Suprapubic skin (tissue), 4 donors: ENCODE results near the gene TRUB1. TPM values are rescaled to one million over a fixed set of nuclear protein-coding genes. Genes with fewer than 3 reads are reported as not detected.

Experiments used
- DNase-seq, 2 donors: peaks; one replicate each; pipeline ENCODE4 v3.0.0-alpha.2; 2019; ENCODE audit warnings: low spot score in 2 of 2
- H3K27ac ChIP-seq: fragments of 200-600 bp; sonication (generic); one replicate; pipeline ENCODE4 v1.5.1; 2019
- H3K27me3 ChIP-seq: fragments of 200-600 bp; sonication (generic); one replicate; pipeline ENCODE4 v1.5.1; 2019
- H3K36me3 ChIP-seq: fragments of 200-600 bp; sonication (generic); one replicate; pipeline ENCODE4 v1.5.1; 2019
- H3K4me1 ChIP-seq: fragments of 200-600 bp; sonication (generic); one replicate; pipeline ENCODE4 v1.5.1; 2019
- H3K4me3 ChIP-seq: fragments of 200-600 bp; sonication (generic); one replicate; pipeline ENCODE4 v1.5.1; 2019; ENCODE audit warnings: mild to moderate bottlenecking
- H3K9me3 ChIP-seq: fragments of 200-600 bp; sonication (generic); one replicate; pipeline ENCODE4 v1.5.1; 2019
- CTCF ChIP-seq, 2 donors: fragments of 200-600 bp in 1 of 2; fragments of 450-650 bp in 1 of 2; sonication (generic) in 1 of 2; IDR thresholded peaks; one replicate each; pipeline ENCODE4 v1.5.1; 2016 to 2019; ENCODE audit warnings: antibody characterized with exemption in 2 of 2, mild to moderate bottlenecking in 1 of 2, moderate library complexity in 1 of 2
- EP300 ChIP-seq: sonication (generic); formaldehyde crosslinking; IDR thresholded peaks from one replicate; pipeline ENCODE4 v1.6.1; 2017; ENCODE audit warnings: antibody characterized with exemption
- POLR2A ChIP-seq, 2 donors: fragments of 450-650 bp; IDR thresholded peaks; one replicate each; pipeline ENCODE4 v1.6.1; 2017; ENCODE audit warnings: antibody characterized with exemption in 2 of 2, mild to moderate bottlenecking in 2 of 2, moderate library complexity in 2 of 2
- POLR2AphosphoS5 ChIP-seq, 3 donors: sonication (generic); formaldehyde crosslinking; IDR thresholded peaks; one replicate each; pipeline ENCODE4 v1.6.1; 2017; ENCODE audit warnings: antibody characterized with exemption in 3 of 3
- WGBS: methylation state at CpG from one replicate; pipeline ENCODE4 v1.1.5; 2018; 5-methylcytosine and 5-hydroxymethylcytosine counted together
- total RNA-seq, 4 donors: library from RNA; depleted of rRNA; stranded (reverse); fragments of >200 nt; gene quantifications; one replicate each; pipeline ENCODE4 v1.1.0, GENCODE V29; 2016

The TRUB1 gene
- total RNA-seq, 4 donors from 2014 or later, result 11.6 to 28.6 (median 15.0) TPM

GRCh38 chr10:114899982-114900381 lies 38.0 kb upstream of the TRUB1 start:
- no peak overlapping the region for H3K27ac ChIP-seq
- no peaks in the 10 kb centered on the region for H3K27me3 ChIP-seq
- no peaks in the 10 kb centered on the region for H3K36me3 ChIP-seq
- no peak for TF ChIP-seq POLR2AphosphoS5 (IDR thresholded peaks at IDR 0.05)
- TF ChIP-seq EP300, result no peak
- WGBS, result 95% methylated on average over 2 of the region's 2 CpGs
- H3K9me3 ChIP-seq, result no peaks in the 10 kb centered on the region
- no peak for DNase-seq
- H3K4me1 ChIP-seq, result no peaks in the 10 kb centered on the region
- no peak overlapping the region for H3K4me3 ChIP-seq

GRCh38 chr10:114900658-114901057 lies 37.3 kb upstream of the TRUB1 start:
- Histone ChIP-seq H3K9me3 (no peaks in the 10 kb centered on the region), H3K27me3 (no peaks in the 10 kb centered on the region), H3K36me3 (no peaks in the 10 kb centered on the region), H3K27ac (no peak overlapping the region), H3K4me1 (no peaks in the 10 kb centered on the region), H3K4me3 (no peak overlapping the region)
- WGBS, result 97% methylated on average over 12 of the region's 12 CpGs
- DNase-seq, result no peak
- no peak for TF ChIP-seq POLR2AphosphoS5 (IDR thresholded peaks at IDR 0.05)
- TF ChIP-seq CTCF (IDR thresholded peaks at IDR 0.05), result no peak
- no peak for TF ChIP-seq POLR2A (IDR thresholded peaks at IDR 0.05)
- TF ChIP-seq EP300, result no peak

GRCh38 chr10:114902151-114902550 lies 35.8 kb upstream of the TRUB1 start:
- no peak overlapping the region for H3K4me3 ChIP-seq
- no peak for DNase-seq
- TF ChIP-seq POLR2AphosphoS5 (IDR thresholded peaks at IDR 0.05) (no peak), EP300 (no peak), CTCF (IDR thresholded peaks at IDR 0.05) (no peak), POLR2A (IDR thresholded peaks at IDR 0.05) (no peak)
- no peaks in the 10 kb centered on the region for H3K36me3 ChIP-seq
- H3K27ac ChIP-seq, result no peak overlapping the region
- WGBS, result 76% methylated on average over 1 of the region's 1 CpG
- H3K4me1 ChIP-seq, result no peaks in the 10 kb centered on the region
- H3K9me3 ChIP-seq, result no peaks in the 10 kb centered on the region
- no peaks in the 10 kb centered on the region for H3K27me3 ChIP-seq

GRCh38 chr10:114905450-114905849 lies 32.5 kb upstream of the TRUB1 start:
- Histone ChIP-seq H3K27ac (no peak overlapping the region), H3K9me3 (no peaks in the 10 kb centered on the region), H3K27me3 (no peaks in the 10 kb centered on the region), H3K4me3 (no peak overlapping the region), H3K36me3 (no peaks in the 10 kb centered on the region), H3K4me1 (no peaks in the 10 kb centered on the region)
- TF ChIP-seq POLR2AphosphoS5 (IDR thresholded peaks at IDR 0.05), result no peak
- no peak for TF ChIP-seq CTCF (IDR thresholded peaks at IDR 0.05)
- no peak for TF ChIP-seq POLR2A (IDR thresholded peaks at IDR 0.05)
- TF ChIP-seq EP300, result no peak
- no peak for DNase-seq

GRCh38 chr10:114906981-114907380 lies 31.0 kb upstream of the TRUB1 start:
- WGBS, result 57% methylated on average over 3 of the region's 3 CpGs
- Histone ChIP-seq H3K27ac (no peak overlapping the region), H3K36me3 (no peaks in the 10 kb centered on the region), H3K9me3 (no peaks in the 10 kb centered on the region), H3K4me3 (no peak overlapping the region), H3K4me1 (no peaks in the 10 kb centered on the region), H3K27me3 (no peaks in the 10 kb centered on the region)
- TF ChIP-seq POLR2AphosphoS5 (IDR thresholded peaks at IDR 0.05) (no peak), POLR2A (IDR thresholded peaks at IDR 0.05) (no peak), CTCF (IDR thresholded peaks at IDR 0.05) (no peak), EP300 (no peak)
- DNase-seq, result no peak

GRCh38 chr10:114908896-114909295 lies 29.1 kb upstream of the TRUB1 start:
- DNase-seq, result no peak
- Histone ChIP-seq H3K4me3 (no peak overlapping the region), H3K27ac (no peak overlapping the region), H3K36me3 (no peaks in the 10 kb centered on the region), H3K4me1 (no peaks in the 10 kb centered on the region), H3K9me3 (no peaks in the 10 kb centered on the region), H3K27me3 (no peaks in the 10 kb centered on the region)
- TF ChIP-seq CTCF (IDR thresholded peaks at IDR 0.05) (no peak), POLR2A (IDR thresholded peaks at IDR 0.05) (no peak), EP300 (no peak), POLR2AphosphoS5 (IDR thresholded peaks at IDR 0.05) (no peak)
- 91% methylated on average over 5 of the region's 5 CpGs for WGBS
